Lower leg skin (tissue), 4 donors: ENCODE measurements around the gene TOPAZ1. TPM values are rescaled to one million over a fixed set of nuclear protein-coding genes. Genes with fewer than 3 reads are reported as not detected.
A peak's percentile ranks its signal among the peaks of the same experiment; 100 is the strongest.

Experiments used
- DNase-seq, 2 donors: peaks; one replicate each; pipeline ENCODE4 v3.0.0-alpha.2; 2019; ENCODE audit warnings: low spot score in 2 of 2
- H3K4me3 ChIP-seq: fragments of 200-600 bp; sonication (generic); 2 replicates; pipeline ENCODE4 v1.5.1; 2017; ENCODE audit warnings: mild to moderate bottlenecking, low read depth; ENCODE audit not compliant: poor library complexity, severe bottlenecking
- POLR2A ChIP-seq, 2 donors: fragments of 450-650 bp; IDR thresholded peaks; one replicate each; pipeline ENCODE4 v1.6.1; 2016 to 2017; ENCODE audit warnings: antibody characterized with exemption in 2 of 2, mild to moderate bottlenecking in 1 of 2, moderate library complexity in 1 of 2
- WGBS, 2 donors: methylation state at CpG; one replicate each; pipeline ENCODE4 v1.1.5; 2018; 5-methylcytosine and 5-hydroxymethylcytosine counted together
- intact Hi-C: fragments of 100-400 bp; cut with DNase I; formaldehyde crosslinking; loops from one replicate; pipeline ENCODE4 v1.15.0; 2023; ENCODE audit warnings: low total_unique reads
- total RNA-seq, 4 donors: library from RNA; depleted of rRNA; stranded (reverse); fragments of >200 nt; gene quantifications; one replicate each; pipeline ENCODE4 v1.1.0, GENCODE V29; 2016
- TF ChIP-seq, protein P1 (sequence below), 3 donors: fragments of 450-650 bp; IDR thresholded peaks; one replicate each; pipeline ENCODE4 v1.5.1; 2016; ENCODE audit warnings: antibody characterized with exemption in 3 of 3, mild to moderate bottlenecking in 3 of 3, moderate library complexity in 2 of 3

The TOPAZ1 gene
- not detected for total RNA-seq

DNA sequence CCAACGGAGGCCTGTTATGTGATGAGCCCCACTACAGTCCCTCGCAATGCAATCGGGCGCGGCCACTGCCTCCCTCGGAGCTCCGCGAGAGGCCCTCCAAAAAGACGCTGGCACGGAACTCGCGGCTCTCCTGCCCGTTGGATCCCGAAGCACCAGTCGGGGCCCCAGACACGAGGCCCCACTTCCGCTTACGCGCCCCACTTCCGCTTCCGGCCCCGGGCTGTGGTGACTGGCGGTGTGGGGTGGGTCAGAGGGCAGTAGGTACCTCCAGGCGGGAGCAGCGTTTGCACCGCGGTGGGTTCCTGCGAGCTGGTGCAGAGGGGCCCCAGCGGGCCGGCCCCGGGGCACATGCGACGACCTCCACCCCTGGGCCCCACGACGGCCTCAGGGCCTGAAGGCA, at the start of gene TOPAZ1:
TOPAZ1 (plus strand) TSS at position 181 of the 400 bp plus-strand sequence; CDS start at position 349, 168 bp downstream.
- no peak within 1 kb of the TSS for H3K4me3 ChIP-seq
- TF ChIP-seq POLR2A (IDR thresholded peaks at IDR 0.05): no peak
- TF ChIP-seq, protein P1, sequence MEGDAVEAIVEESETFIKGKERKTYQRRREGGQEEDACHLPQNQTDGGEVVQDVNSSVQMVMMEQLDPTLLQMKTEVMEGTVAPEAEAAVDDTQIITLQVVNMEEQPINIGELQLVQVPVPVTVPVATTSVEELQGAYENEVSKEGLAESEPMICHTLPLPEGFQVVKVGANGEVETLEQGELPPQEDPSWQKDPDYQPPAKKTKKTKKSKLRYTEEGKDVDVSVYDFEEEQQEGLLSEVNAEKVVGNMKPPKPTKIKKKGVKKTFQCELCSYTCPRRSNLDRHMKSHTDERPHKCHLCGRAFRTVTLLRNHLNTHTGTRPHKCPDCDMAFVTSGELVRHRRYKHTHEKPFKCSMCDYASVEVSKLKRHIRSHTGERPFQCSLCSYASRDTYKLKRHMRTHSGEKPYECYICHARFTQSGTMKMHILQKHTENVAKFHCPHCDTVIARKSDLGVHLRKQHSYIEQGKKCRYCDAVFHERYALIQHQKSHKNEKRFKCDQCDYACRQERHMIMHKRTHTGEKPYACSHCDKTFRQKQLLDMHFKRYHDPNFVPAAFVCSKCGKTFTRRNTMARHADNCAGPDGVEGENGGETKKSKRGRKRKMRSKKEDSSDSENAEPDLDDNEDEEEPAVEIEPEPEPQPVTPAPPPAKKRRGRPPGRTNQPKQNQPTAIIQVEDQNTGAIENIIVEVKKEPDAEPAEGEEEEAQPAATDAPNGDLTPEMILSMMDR (IDR thresholded peaks at IDR 0.05): no peak
- WGBS, 2 donors: 95 to 97% methylated on average over 24 to 35 of the region's 35 CpGs
- intact Hi-C loops: no loop called here
- DNase-seq: no peak

DNA sequence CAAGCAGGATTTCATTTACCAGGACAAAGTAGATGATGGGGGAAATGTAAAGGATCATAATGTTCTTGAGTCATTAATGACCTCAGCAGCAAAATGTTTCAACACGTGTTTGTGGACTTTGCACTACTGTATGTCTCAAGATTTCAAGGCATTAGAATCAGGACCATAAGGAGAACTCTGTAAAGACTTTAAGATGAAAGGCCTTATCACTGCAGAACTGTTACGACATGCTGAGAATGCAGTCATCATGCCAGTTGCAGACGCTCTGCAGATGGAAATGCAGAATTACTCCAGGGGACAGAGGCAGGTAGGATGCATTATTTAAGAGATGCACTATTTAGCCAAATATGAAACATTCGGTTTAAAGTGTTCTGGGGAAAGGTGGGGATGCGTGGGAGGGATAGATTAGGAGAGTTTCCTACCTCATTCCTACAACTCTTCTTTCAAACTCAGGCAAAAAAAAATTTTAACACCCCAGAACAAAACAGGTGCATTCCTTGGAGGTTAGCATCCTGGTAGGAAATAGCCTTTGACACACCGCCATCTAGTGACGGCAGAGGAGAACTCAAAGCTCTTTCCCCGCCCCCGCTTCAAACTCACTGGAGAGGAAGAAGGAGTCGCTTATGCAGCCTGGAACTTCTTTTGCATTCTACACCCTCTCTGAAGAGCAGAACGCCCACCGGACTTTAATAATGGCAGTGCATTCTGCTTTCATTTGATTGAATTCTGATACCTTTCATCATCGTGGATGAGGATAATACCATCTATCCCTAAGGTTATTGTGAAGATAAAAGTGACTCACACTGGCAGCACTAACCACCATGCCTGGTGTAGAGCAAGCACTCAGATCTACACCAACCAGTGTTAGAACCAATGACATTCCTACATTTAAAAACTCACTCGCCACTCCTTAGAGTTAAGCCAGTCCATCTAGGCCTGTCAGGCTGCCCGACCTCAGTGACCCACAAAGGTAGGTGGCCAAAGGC, 43.1 kb upstream of the TOPAZ1 start:
- intact Hi-C loops: loop anchor here (5.0 kb wide), 1 partner anchor 656 kb away; no protein-coding TSS in a partner anchor
- TF ChIP-seq, protein P1 (IDR thresholded peaks at IDR 0.05): no peak
- TF ChIP-seq POLR2A (IDR thresholded peaks at IDR 0.05): no peak
- no peak overlapping the region for H3K4me3 ChIP-seq
- peak; percentile 78 to 91 for DNase-seq
- 14 to 16% methylated on average over 15 of the region's 15 CpGs for WGBS, 2 donors

DNA sequence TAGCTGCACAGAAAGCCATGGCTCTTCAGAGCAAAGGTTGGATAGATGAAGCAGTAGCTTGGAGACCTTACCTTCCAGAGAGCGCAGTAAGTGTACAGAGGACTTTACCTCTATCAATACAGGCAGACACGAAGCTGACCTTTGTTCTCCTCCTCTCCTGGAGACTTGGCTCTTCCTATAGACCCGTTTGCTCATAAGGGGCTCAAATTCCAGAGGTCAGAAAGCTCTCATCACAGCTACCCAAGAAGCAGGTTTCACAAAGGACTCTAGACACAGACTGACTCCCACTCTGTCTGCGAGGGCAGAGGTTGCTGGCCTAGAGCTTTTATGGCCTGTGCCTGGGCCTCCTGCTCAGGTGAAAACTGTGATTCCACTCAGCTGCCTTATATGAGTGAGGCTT, 35.4 kb upstream of the TOPAZ1 start:
- TF ChIP-seq, protein P1 (IDR thresholded peaks at IDR 0.05): no peak
- TF ChIP-seq POLR2A (IDR thresholded peaks at IDR 0.05): no peak
- intact Hi-C loops: no loop called here
- H3K4me3 ChIP-seq: no peak overlapping the region
- 74 to 78% methylated on average over 4 of the region's 4 CpGs for WGBS, 2 donors
- no peak for DNase-seq

DNA sequence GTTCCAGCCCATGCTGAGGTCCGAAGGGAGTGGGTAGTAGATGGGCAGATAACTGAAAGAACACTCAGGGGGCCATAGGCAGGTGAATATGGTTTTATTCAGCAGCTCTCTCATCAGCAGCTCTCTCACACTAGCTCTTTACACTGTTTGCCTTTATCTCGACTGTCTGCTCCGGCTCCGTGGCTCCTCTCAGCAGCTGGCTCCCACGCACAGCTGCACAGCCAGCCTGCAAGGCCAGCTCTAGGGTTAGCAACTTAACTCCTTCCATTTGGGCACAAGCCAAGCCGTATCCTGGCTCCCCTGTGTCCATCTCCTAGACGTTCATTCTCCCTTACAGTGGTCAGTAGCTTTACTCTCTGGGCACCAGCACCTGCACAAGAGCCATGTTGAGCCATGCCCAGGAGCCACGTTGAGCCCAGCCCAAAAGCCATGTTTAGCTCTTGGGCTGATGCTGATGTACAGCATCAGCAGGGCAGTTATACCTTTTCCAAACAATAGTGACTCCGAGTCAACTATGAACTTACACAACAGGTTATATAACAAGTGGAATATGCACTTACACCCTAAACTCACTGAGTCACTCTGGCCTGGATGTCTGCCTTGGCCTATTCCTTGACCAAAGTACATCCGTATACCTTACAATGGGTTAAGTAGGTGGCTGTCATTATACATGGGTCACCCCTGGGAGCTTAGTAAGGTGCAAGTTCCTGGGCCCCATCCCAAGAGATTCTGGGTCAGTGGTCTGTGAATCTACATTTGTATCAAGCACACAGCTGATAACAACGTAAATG, 34.6 kb upstream of the TOPAZ1 start:
- intact Hi-C loops: no loop called here
- H3K4me3 ChIP-seq: no peak overlapping the region
- no peak for TF ChIP-seq POLR2A (IDR thresholded peaks at IDR 0.05)
- WGBS, 2 donors: 67 to 77% methylated on average over 11 of the region's 11 CpGs
- DNase-seq: no peak

DNA sequence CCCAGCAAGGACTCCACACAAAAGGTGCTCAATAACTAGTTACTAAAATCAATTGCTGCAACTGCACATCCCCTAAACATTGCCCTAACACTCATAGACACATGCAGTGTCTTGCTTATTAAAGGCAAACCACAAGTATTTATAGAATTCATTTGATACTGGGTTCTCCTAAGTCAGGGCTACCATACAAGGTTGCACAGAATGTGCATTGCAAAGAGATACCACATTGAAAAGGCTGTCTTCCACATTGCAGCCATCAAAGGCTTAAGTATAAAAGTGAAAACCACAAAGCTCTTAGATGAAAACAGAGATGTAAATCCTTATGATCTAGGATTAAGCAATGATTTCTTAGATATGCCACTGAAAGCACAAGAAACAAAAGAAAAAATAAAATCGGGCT, 33.6 kb upstream of the TOPAZ1 start:
- WGBS, 2 donors: 31 to 41% methylated on average over 1 of the region's 1 CpG
- H3K4me3 ChIP-seq: no peak overlapping the region
- intact Hi-C loops: no loop called here
- DNase-seq: no peak
- TF ChIP-seq, protein P1 (IDR thresholded peaks at IDR 0.05): no peak
- no peak for TF ChIP-seq POLR2A (IDR thresholded peaks at IDR 0.05)

DNA sequence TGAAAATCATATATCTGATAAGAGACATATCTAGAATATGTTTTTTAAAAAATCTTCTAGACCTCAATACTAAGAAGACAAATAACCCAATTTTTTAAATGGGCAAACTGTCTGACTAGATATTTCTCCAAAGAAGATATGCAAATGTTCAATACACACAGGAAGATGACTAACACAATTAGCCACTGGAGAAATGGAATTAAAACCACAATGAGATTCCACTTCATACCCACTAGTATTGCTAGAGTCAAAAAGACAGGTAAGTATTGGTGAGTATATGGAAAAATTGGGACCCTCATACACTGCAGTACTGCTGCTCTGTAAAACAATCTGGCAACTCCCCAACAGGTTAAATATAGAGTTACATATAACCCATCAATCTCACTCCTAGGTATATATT, 33.1 kb upstream of the TOPAZ1 start:
- TF ChIP-seq, protein P1 (IDR thresholded peaks at IDR 0.05): no peak
- TF ChIP-seq POLR2A (IDR thresholded peaks at IDR 0.05): no peak
- H3K4me3 ChIP-seq: no peak overlapping the region
- intact Hi-C loops: no loop called here
- DNase-seq: no peak
